Sigmoid colon (tissue), 7 donors: Measurements from ENCODE around the gene MRNIP. TPM values are rescaled to one million over a fixed set of nuclear protein-coding genes. Genes with fewer than 3 reads are reported as not detected.

ENCODE experiments used
- DNase-seq: peaks from one replicate; pipeline ENCODE4 v3.0.0-alpha.2; 2019
- H3K27ac ChIP-seq, 4 donors: fragments of 200-600 bp; sonication (generic); one replicate each; pipeline ENCODE4 v1.5.1; 2016 to 2019; ENCODE audit warnings: mild to moderate bottlenecking in 1 of 4
- H3K27me3 ChIP-seq, 3 donors: fragments of 200-600 bp; sonication (generic); one replicate each; pipeline ENCODE4 v1.5.1; 2019; ENCODE audit warnings: mild to moderate bottlenecking in 1 of 3
- H3K36me3 ChIP-seq, 4 donors: fragments of 200-600 bp; sonication (generic); one replicate each; pipeline ENCODE4 v1.5.1; 2016 to 2019
- H3K4me1 ChIP-seq, 4 donors: fragments of 200-600 bp; sonication (generic); one replicate each; pipeline ENCODE4 v1.5.1; 2017 to 2019
- H3K4me3 ChIP-seq, 4 donors: fragments of 200-600 bp; sonication (generic); one replicate each; pipeline ENCODE4 v1.5.1; 2017 to 2019; ENCODE audit warnings: mild to moderate bottlenecking in 2 of 4, moderate library complexity in 1 of 4
- H3K9me3 ChIP-seq, 4 donors: fragments of 200-600 bp in 3 of 4; sonication (generic) in 3 of 4; one replicate each; pipeline versions ENCODE4 v1.5.1 to v1.6.1; 2013 to 2019
- CTCF ChIP-seq, 4 experiments: fragments of 450-650 bp in 3 of 4; fragments of 200-600 bp in 1 of 4; IDR thresholded peaks; one replicate each; pipeline ENCODE4 v1.5.1; 2016 to 2019; ENCODE audit warnings: antibody characterized with exemption in 4 of 4, mild to moderate bottlenecking in 3 of 4, moderate library complexity in 2 of 4
- EP300 ChIP-seq, 4 donors: sonication (generic); formaldehyde crosslinking; IDR thresholded peaks; one replicate each; pipeline ENCODE4 v1.6.1; 2017; ENCODE audit warnings: antibody characterized with exemption in 4 of 4
- POLR2A ChIP-seq, 2 donors: fragments of 450-650 bp; IDR thresholded peaks; one replicate each; pipeline ENCODE4 v1.6.1; 2016; ENCODE audit warnings: antibody characterized with exemption in 2 of 2, mild to moderate bottlenecking in 2 of 2, moderate library complexity in 2 of 2
- POLR2AphosphoS5 ChIP-seq, 4 donors: sonication (generic); formaldehyde crosslinking; IDR thresholded peaks; one replicate each; pipeline ENCODE4 v1.6.1; 2017; ENCODE audit warnings: antibody characterized with exemption in 4 of 4
- WGBS, 2 donors: extraction: QIAGEN DNeasy Blood & Tissue Kit; methylation state at CpG; one replicate each; pipeline ENCODE4 v1.1.7; 2013; 5-methylcytosine and 5-hydroxymethylcytosine counted together
- intact Hi-C: fragments of 100-400 bp; cut with DNase I; formaldehyde crosslinking; loops from one replicate; pipeline ENCODE4 v1.15.1; 2023
- polyA plus RNA-seq, 3 donors: library from polyadenylated mRNA; stranded (reverse); fragments of 200-250 nt; gene quantifications; one replicate each; pipeline ENCODE4 v1.2.3, GENCODE V29; 2013
- total RNA-seq, 4 donors: library from RNA; depleted of rRNA; stranded (reverse); fragments of >200 nt; gene quantifications; one replicate each; pipeline ENCODE4 v1.1.0, GENCODE V29; 2016
- donor health status: healthy with polysubstance abuse.
- donor health status: Bipolar disorder and iron deficiency.
- donor health status: healthy.

MRNIP gene
- 10 to 100 TPM; 30.7 to 59.8 (median 34.5) TPM for total RNA-seq
- polyA plus RNA-seq: 10 to 100 TPM in 2 of 3 donors, 1 to 10 TPM in 1; 8.3 to 20.3 (median 11.4) TPM

- WGBS, 2 donors: 0 to 1% methylated on average over 90 of the region's 90 CpGs
- H3K27me3 ChIP-seq: no peaks in the 10 kb centered on the region
- intact Hi-C loops: loop anchor here (2.0 to 5.0 kb wide), 4 partner anchors 37 to 96 kb away; partner anchors contain the start of genes MGAT4B, SQSTM1 and TBC1D9B
- H3K36me3 ChIP-seq: peaks cover 0 to 25% (median 15%) of the 10 kb centered on the region in 4 donors
- H3K27ac ChIP-seq: peak within 1 kb of the TSS; percentile 90 to 95 (median 93)
- H3K4me3 ChIP-seq: peak within 1 kb of the TSS; percentile 90 to 99 (median 94)
- DNase-seq: peak; percentile 98
- H3K4me1 ChIP-seq: peaks cover 0 to 25% (median 21%) of the 10 kb centered on the region in 4 donors
- TF ChIP-seq EP300 (IDR thresholded peaks at IDR 0.05) (no peak), POLR2AphosphoS5 (IDR thresholded peaks at IDR 0.05) (peak; percentile 85 to 95 (median 87)), CTCF (IDR thresholded peaks at IDR 0.05) (peak in 1 of 4 experiments; percentile 11), POLR2A (IDR thresholded peaks at IDR 0.05) (peak; percentile 45 to 52)
- H3K9me3 ChIP-seq: no peaks in the 10 kb centered on the region
Observed at GRCh38 chr5:179858586-179859427, at the start of gene MRNIP. TSS of gene MRNIP (minus strand) at chr5:179858817. CDS start at chr5:179858796, 21 bp downstream.

DNA sequence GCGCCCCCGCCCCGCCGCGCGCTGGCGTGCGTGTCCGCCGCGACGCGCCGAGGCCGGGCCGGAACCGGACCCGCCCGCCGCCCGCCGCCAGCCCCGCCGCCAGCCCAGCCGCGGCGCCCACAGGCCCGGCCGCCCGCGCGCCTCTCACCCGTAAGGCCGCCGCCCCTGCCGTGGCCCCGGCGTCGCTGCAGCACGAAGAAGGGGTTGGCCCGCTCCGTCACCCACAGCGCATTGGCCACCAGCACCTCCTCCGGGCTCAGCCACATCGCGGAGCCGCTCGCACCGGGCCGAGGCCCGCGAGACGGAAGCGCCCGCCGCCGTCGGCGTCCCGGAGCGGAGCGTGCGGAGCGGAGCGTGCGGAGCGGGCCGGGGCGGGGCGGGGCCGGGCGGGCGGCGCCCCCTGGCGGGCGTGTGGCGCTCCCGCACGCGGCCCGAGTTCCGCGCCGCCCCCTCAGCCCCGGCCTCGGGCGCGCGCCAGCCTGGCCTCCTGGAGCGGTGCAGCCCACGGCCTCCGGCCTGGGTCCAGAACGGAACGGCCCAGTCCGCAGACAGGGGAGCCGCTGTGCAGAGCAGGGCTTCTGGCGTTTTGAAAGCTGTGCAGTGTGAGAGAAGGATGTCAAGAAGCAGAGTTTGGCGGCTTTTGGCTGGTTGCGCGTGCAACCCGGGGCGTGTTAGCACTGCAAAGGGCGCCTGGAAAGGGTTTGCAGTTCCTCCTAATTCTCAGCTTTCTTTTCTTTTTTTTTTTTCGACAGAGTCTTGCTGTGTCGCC is 49.1 kb upstream of the MRNIP start, which contains the start of gene TBC1D9B:
Gene TBC1D9B, minus strand, starts transcription at position 342 of the 769 bp plus-strand sequence. Its CDS starts 76 bp downstream, at position 266.
- WGBS, 2 donors: 1% methylated on average over 105 of the region's 105 CpGs
- H3K9me3 ChIP-seq: no peaks in the 10 kb centered on the region
- TF ChIP-seq POLR2AphosphoS5 (IDR thresholded peaks at IDR 0.05) (peak in 2 of 4 donors; percentile 65 to 67), POLR2A (IDR thresholded peaks at IDR 0.05) (no peak)
- peak; percentile 88 for DNase-seq
- H3K36me3 ChIP-seq: peaks cover 0 to 22% (median 5%) of the 10 kb centered on the region in 4 donors
- intact Hi-C loops: loop anchor here (1.0 to 5.0 kb wide), 5 partner anchors 50 to 183 kb away; partner anchors contain the start of genes MGAT4B, MRNIP and RNF130
- no peaks in the 10 kb centered on the region for H3K27me3 ChIP-seq
- H3K4me3 ChIP-seq: peak within 1 kb of the TSS; percentile 52 to 72 (median 66)
- H3K27ac ChIP-seq: peak within 1 kb of the TSS; percentile 78 to 85 (median 80)
- peaks cover 0 to 21% (median 19%) of the 10 kb centered on the region in 4 donors for H3K4me1 ChIP-seq

DNA sequence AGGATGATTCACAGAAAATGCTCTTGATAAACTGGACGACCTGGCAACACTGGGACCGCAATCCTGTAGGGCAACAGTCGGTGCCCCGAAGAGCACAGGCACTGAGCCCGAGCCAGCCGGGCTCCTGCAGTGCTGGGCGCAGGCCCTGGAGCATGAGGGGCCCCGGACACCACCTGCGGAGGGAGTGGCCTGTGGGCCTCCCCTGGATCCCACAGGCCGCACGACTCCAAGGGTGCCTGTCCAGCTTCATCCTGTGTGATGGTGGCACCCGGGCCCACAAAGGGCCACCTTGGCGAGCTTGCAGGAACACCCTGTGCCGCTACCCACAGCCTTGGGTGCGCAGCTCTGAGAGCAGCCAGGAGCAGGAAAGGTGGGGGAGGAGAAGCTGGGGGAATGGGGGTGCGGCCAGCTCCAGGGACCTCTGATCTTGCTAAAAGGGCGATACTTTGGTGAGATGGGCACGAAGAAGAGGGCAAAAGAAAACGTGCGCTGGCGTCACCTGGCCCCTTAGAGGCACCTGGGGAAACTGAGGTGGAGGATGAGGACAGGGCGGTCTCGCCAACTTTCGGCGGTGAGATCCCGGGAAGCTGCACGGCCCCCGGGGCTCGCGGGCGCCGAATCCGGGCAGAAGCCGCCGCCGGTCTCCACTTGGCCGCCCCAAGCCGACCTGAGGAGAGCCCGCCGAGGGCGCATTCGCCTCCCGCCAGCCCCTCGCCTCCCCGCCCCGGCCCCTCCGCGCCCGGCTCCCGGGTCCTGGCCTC is 48.4 kb upstream of the MRNIP start:
- Histone ChIP-seq H3K36me3 (peaks cover 0 to 29% (median 10%) of the 10 kb centered on the region in 4 donors), H3K4me1 (peaks cover 0 to 21% (median 19%) of the 10 kb centered on the region in 4 donors), H3K27ac (peak overlapping the region; percentile 73 to 85 (median 80)), H3K4me3 (peak overlapping the region; percentile 52 to 72 (median 66)), H3K27me3 (no peaks in the 10 kb centered on the region), H3K9me3 (no peaks in the 10 kb centered on the region)
- WGBS, 2 donors: 6 to 13% methylated on average over 50 of the region's 50 CpGs
- TF ChIP-seq POLR2AphosphoS5 (IDR thresholded peaks at IDR 0.05) (no peak), CTCF (IDR thresholded peaks at IDR 0.05) (no peak), POLR2A (IDR thresholded peaks at IDR 0.05) (no peak), EP300 (IDR thresholded peaks at IDR 0.05) (no peak)
- intact Hi-C loops: loop anchor here (5.0 kb wide), 4 partner anchors 50 to 165 kb away; partner anchors contain the start of genes MGAT4B, MRNIP and RNF130
- peak; percentile 75 for DNase-seq

DNA sequence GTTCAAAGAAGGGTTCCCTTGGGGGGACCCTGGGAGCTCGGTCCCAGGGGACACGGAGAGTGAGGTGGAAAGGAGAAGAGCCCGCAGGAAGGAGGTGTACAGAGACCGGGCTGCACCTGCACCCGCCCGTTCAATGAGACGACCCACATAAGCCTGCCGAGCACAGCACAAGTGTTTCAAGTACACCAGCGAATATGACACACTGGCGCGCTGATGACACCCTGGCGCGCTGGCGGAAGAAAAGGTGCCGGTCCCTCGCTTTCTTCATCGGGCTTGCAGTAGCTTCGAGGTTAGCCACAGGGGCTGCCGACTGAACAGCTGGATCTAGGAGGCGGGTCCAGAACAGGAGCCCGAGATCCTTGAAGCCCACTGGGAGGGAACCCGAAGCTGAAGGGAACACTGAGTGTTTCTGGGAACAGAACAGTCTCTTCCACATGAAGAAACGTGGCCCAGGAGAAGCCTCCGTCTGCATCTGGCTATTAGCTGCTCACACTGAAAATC is 47.7 kb upstream of the MRNIP start:
- intact Hi-C loops: loop anchor here (5.0 kb wide), 4 partner anchors 49 to 166 kb away; partner anchors contain the start of genes MGAT4B, MRNIP and RNF130
- WGBS, 2 donors: 85 to 88% methylated on average over 24 of the region's 24 CpGs
- Histone ChIP-seq H3K36me3 (peaks cover 0 to 35% (median 12%) of the 10 kb centered on the region in 4 donors), H3K9me3 (no peaks in the 10 kb centered on the region), H3K4me1 (peaks cover 0 to 21% (median 19%) of the 10 kb centered on the region in 4 donors), H3K27ac (peak overlapping the region in 3 of 4 donors; percentile 79 to 85 (median 82)), H3K4me3 (peak overlapping the region in 3 of 4 donors; percentile 61 to 72 (median 71)), H3K27me3 (no peaks in the 10 kb centered on the region)
- TF ChIP-seq POLR2AphosphoS5 (IDR thresholded peaks at IDR 0.05) (no peak), EP300 (IDR thresholded peaks at IDR 0.05) (no peak), POLR2A (IDR thresholded peaks at IDR 0.05) (no peak), CTCF (IDR thresholded peaks at IDR 0.05) (no peak)
- no peak for DNase-seq
